ENCODE results near the gene XCL2.
"Not testable (repeated sequence)": the region's sequence is repeated elsewhere in the genome, so short reads cannot be mapped to it uniquely, and the experiment has no call there.

The XCL2 gene

DNA sequence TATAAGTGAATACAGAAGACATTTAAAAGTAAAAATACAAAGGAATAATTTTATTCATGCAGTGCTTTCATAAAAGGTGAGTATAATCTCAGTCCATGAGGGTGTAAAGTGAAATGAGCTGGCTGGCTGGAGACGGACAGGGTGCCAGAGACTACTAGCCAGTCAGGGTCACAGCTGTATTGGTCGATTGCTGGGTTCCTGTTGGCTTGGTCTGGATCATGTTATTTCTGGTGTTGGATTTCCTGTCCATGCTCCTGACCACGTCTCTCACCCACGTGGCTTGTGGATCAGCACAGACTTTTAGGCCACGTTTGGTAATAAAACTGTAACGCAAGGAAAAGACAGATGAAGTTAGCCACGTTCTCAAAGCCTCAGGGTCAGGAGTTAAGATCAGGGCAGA lies 3.0 kb downstream of the XCL2 start:
- H4K20me1 ChIP-seq (ENCODE audit: insufficient read depth, low read length); H2AFZ ChIP-seq (ENCODE audit: low read length); H3K27me3 ChIP-seq (ENCODE audit: insufficient read depth, low read length); H3K4me3 ChIP-seq (ENCODE audit: low read depth, low read length, poor library complexity, severe bottlenecking); H3K79me2 ChIP-seq (ENCODE audit: insufficient read depth, low read length); H3F3A ChIP-seq (ENCODE audit: insufficient read depth, low read length); H3K9me2 ChIP-seq (ENCODE audit: low read depth, low read length); H3K9ac ChIP-seq (ENCODE audit: low read length); H3K27ac ChIP-seq (ENCODE audit: low read depth, low read length, poor library complexity, severe bottlenecking); H3K4me2 ChIP-seq (ENCODE audit: low read length); H3K36me3 ChIP-seq (ENCODE audit: insufficient read depth, low read length); H3K4me1 ChIP-seq (ENCODE audit: insufficient read depth, low read length, severe bottlenecking); H3K9me3 ChIP-seq (ENCODE audit: low read length): not testable (repeated sequence)

DNA sequence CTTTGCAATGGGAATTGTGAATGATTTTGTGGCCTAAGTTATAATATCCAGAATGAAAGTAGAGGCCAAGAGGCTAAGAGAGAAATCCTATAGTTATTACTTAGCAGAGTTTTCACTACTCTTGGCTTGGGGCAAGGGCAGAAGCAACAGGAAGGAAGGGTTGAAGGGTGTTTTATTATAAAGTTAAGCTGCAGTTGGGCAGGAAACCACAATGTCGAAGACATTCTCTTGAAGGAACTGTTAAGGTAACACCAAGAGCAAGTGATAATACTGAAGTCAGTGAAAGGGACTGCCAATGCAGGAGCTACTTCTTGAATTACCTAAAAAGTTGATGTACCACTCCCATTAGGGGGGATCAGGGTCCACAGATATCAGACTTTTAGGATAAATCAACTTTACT lies 8.3 kb downstream of the XCL2 start:
- H4K20me1 ChIP-seq (ENCODE audit: insufficient read depth, low read length), result no peaks in the 10 kb centered on the region
- H3K9ac ChIP-seq (ENCODE audit: low read length), result no peak overlapping the region
- no peak overlapping the region for H2AFZ ChIP-seq (ENCODE audit: low read length)
- no peaks in the 10 kb centered on the region for H3K9me2 ChIP-seq (ENCODE audit: low read depth, low read length)
- no peak overlapping the region for H3K27ac ChIP-seq (ENCODE audit: low read depth, low read length, poor library complexity, severe bottlenecking)
- no peaks in the 10 kb centered on the region for H3K9me3 ChIP-seq (ENCODE audit: low read length)
- H3K36me3 ChIP-seq (ENCODE audit: insufficient read depth, low read length), result no peaks in the 10 kb centered on the region
- H3K4me1 ChIP-seq (ENCODE audit: insufficient read depth, low read length, severe bottlenecking), result no peaks in the 10 kb centered on the region
- no peaks in the 10 kb centered on the region for H3F3A ChIP-seq (ENCODE audit: insufficient read depth, low read length)
- no peak overlapping the region for H3K4me2 ChIP-seq (ENCODE audit: low read length)
- TF ChIP-seq, protein P1, sequence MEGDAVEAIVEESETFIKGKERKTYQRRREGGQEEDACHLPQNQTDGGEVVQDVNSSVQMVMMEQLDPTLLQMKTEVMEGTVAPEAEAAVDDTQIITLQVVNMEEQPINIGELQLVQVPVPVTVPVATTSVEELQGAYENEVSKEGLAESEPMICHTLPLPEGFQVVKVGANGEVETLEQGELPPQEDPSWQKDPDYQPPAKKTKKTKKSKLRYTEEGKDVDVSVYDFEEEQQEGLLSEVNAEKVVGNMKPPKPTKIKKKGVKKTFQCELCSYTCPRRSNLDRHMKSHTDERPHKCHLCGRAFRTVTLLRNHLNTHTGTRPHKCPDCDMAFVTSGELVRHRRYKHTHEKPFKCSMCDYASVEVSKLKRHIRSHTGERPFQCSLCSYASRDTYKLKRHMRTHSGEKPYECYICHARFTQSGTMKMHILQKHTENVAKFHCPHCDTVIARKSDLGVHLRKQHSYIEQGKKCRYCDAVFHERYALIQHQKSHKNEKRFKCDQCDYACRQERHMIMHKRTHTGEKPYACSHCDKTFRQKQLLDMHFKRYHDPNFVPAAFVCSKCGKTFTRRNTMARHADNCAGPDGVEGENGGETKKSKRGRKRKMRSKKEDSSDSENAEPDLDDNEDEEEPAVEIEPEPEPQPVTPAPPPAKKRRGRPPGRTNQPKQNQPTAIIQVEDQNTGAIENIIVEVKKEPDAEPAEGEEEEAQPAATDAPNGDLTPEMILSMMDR (IDR thresholded peaks at IDR 0.05; ENCODE audit: low read length), result no peak
- H3K27me3 ChIP-seq (ENCODE audit: insufficient read depth, low read length), result no peaks in the 10 kb centered on the region
- no peak overlapping the region for H3K4me3 ChIP-seq (ENCODE audit: low read depth, low read length, poor library complexity, severe bottlenecking)
- no peaks in the 10 kb centered on the region for H3K79me2 ChIP-seq (ENCODE audit: insufficient read depth, low read length)

DNA sequence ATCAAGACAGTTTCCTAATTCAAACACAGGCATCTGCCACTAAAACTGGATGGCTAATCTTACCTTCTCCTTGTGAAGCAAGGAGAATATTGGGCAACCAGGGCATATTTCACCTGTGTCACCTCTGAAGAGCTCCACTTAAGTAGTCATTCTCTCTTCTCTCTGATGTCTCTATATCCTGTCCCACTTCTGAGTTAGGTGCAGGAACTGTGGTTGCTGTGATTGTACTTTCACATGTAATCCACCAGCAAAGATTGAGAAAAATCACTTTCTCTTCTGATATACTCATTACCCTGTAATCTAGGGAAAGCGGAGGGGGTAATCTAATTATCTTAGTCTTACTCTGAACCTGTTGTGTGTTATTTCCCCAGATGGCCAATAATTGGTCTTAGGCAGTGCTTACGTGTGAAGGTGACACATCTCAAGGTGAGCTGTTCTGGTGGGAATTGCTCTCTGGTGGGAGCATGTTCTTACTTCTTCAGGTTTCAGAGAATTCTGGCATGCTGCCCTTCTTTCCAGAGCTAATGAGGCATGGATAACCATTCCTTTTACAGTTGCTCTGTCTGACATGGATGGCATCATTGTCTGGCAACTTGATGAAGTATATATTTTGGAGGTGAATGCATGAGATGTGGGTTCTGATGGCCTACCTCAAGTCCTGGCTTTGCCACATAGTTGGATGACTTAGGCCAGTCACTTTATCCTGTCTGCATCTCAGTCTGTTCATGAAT lies 12.0 kb downstream of the XCL2 start:
- TF ChIP-seq, protein P1 (IDR thresholded peaks at IDR 0.05; ENCODE audit: low read length), result no peak
- no peak for TF ChIP-seq EZH2 (IDR thresholded peaks at IDR 0.05; ENCODE audit: borderline replicate concordance, low read length)
- H3K27ac ChIP-seq (ENCODE audit: low read depth, low read length, poor library complexity, severe bottlenecking), result no peak overlapping the region
- no peaks in the 10 kb centered on the region for H3K9me2 ChIP-seq (ENCODE audit: low read depth, low read length)
- H4K20me1 ChIP-seq (ENCODE audit: insufficient read depth, low read length), result no peaks in the 10 kb centered on the region
- H3K36me3 ChIP-seq (ENCODE audit: insufficient read depth, low read length), result no peaks in the 10 kb centered on the region
- H3K9ac ChIP-seq (ENCODE audit: low read length), result no peak overlapping the region
- no peaks in the 10 kb centered on the region for H3F3A ChIP-seq (ENCODE audit: insufficient read depth, low read length)
- no peaks in the 10 kb centered on the region for H3K9me3 ChIP-seq (ENCODE audit: low read length)
- no peak overlapping the region for H2AFZ ChIP-seq (ENCODE audit: low read length)
- H3K4me2 ChIP-seq (ENCODE audit: low read length), result no peak overlapping the region
- H3K27me3 ChIP-seq (ENCODE audit: insufficient read depth, low read length), result no peaks in the 10 kb centered on the region
- H3K4me3 ChIP-seq (ENCODE audit: low read depth, low read length, poor library complexity, severe bottlenecking), result no peak overlapping the region
- no peaks in the 10 kb centered on the region for H3K4me1 ChIP-seq (ENCODE audit: insufficient read depth, low read length, severe bottlenecking)
- no peaks in the 10 kb centered on the region for H3K79me2 ChIP-seq (ENCODE audit: insufficient read depth, low read length)

DNA sequence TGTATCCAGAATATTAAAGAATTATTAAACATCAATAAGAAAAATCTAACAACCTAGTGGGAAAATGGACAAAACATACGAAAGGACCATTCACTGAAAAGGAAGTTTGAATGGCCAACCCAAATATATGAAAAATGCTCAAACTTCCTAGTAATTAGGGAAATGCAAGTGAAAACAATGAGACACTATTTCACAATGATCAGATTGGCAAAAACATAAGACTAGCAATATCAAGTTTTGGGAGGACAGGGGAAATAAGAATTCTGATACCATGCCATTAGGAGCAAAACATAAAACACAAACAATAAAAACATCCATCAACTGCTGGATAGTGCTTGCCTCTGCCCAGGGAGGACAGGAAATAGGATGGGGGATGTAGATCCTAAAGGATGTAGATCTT lies 14.3 kb downstream of the XCL2 start:
- Histone ChIP-seq H3K4me3 (ENCODE audit: low read depth, low read length, poor library complexity, severe bottlenecking) (no peak overlapping the region), H3K4me2 (ENCODE audit: low read length) (no peak overlapping the region), H3K9ac (ENCODE audit: low read length) (no peak overlapping the region), H3K27ac (ENCODE audit: low read depth, low read length, poor library complexity, severe bottlenecking) (no peak overlapping the region), H3K79me2 (ENCODE audit: insufficient read depth, low read length) (no peaks in the 10 kb centered on the region), H3K4me1 (ENCODE audit: insufficient read depth, low read length, severe bottlenecking) (no peaks in the 10 kb centered on the region), H4K20me1 (ENCODE audit: insufficient read depth, low read length) (no peaks in the 10 kb centered on the region), H3K9me3 (ENCODE audit: low read length) (no peaks in the 10 kb centered on the region), H3K9me2 (ENCODE audit: low read depth, low read length) (no peaks in the 10 kb centered on the region), H3K27me3 (ENCODE audit: insufficient read depth, low read length) (no peaks in the 10 kb centered on the region), H2AFZ (ENCODE audit: low read length) (no peak overlapping the region), H3F3A (ENCODE audit: insufficient read depth, low read length) (no peaks in the 10 kb centered on the region), H3K36me3 (ENCODE audit: insufficient read depth, low read length) (no peaks in the 10 kb centered on the region)
- TF ChIP-seq EZH2 (IDR thresholded peaks at IDR 0.05; ENCODE audit: borderline replicate concordance, low read length), result no peak

All from OCI-LY1 (cell line).